H1 (cell line): ENCODE results near the gene INIP. TPM values are rescaled to one million over a fixed set of nuclear protein-coding genes. Genes with fewer than 3 reads are reported as not detected.

Experiments used
- CTCF ChIA-PET: fragments of 300-600 bp; sonication (Branson Sonifier 250); formaldehyde crosslinking; loops from one replicate; lab custom pipeline; 2021; ENCODE audit not compliant: partially characterized antibody; lab: Charles Lee
- POLR2A ChIA-PET: fragments of 300-600 bp; sonication (Branson Sonifier 250); formaldehyde crosslinking; loops from one replicate; lab custom pipeline; 2021; ENCODE audit warnings: inconsistent platforms; ENCODE audit not compliant: partially characterized antibody; lab: Charles Lee
- DNase-seq, 2 experiments: peaks; one replicate each; pipeline versions ENCODE4 v3.0.0 to v3.0.0-alpha.2; 2010 to 2022; ENCODE audit warnings: low spot score in 2 of 2, low read depth in 1 of 2, mixed read lengths in 1 of 2
- FAIRE-seq: peaks from 2 replicates; lab custom pipeline; 2011; peaks lifted over from hg19 to GRCh38; lab: Jason Lieb, UNC
- H2AFZ ChIP-seq: 2 replicates; pipeline ENCODE4 v1.8.1; 2012; ENCODE audit warnings: low read length, inconsistent platforms
- H2AK5ac ChIP-seq: 2 replicates; pipeline ENCODE4 v1.6.1; 2013; ENCODE audit warnings: low read depth, low read length
- H2BK120ac ChIP-seq: replicated peaks from 2 replicates; pipeline ENCODE3; 2013; ENCODE audit warnings: low read depth, low read length, inconsistent platforms
- H2BK12ac ChIP-seq: 2 replicates; pipeline ENCODE4 v1.6.1; 2013; ENCODE audit warnings: low read depth, low read length
- H2BK15ac ChIP-seq: 2 replicates; pipeline ENCODE4 v1.6.1; 2013; ENCODE audit warnings: low read length
- H2BK20ac ChIP-seq: 2 replicates; pipeline ENCODE4 v1.6.1; 2013; ENCODE audit warnings: low read length
- H2BK5ac ChIP-seq: 2 replicates; pipeline ENCODE4 v1.6.1; 2013; ENCODE audit warnings: low read depth, low read length
- H3K14ac ChIP-seq: 2 replicates; pipeline ENCODE4 v1.6.1; 2013; ENCODE audit warnings: inconsistent platforms; ENCODE audit not compliant: insufficient read length
- H3K18ac ChIP-seq: 2 replicates; pipeline ENCODE4 v1.6.1; 2013; ENCODE audit warnings: low read length; ENCODE audit errors: extremely low read depth
- H3K23ac ChIP-seq: 2 replicates; pipeline ENCODE4 v1.6.1; 2013; ENCODE audit warnings: inconsistent platforms; ENCODE audit not compliant: insufficient read length
- H3K23me2 ChIP-seq: 2 replicates; pipeline ENCODE4 v1.6.1; 2013; ENCODE audit warnings: low read depth, low read length
- H3K27ac ChIP-seq: 2 replicates; pipeline ENCODE4 v1.6.1; 2011; ENCODE audit warnings: low read depth, low read length, inconsistent platforms
- H3K27me3 ChIP-seq, 4 experiments: replicated peaks in 1 of 4; 1 replicate in 1 of 4; 2 replicates in 3 of 4; pipeline versions ENCODE4 v1.6.1 to v1.8.1; 2011 to 2013; ENCODE audit warnings: low read length in 3 of 4, mild to moderate bottlenecking in 3 of 4, inconsistent platforms in 2 of 4, mixed read lengths in 2 of 4, moderate library complexity in 1 of 4; ENCODE audit not compliant: control insufficient read depth in 3 of 4, insufficient read depth in 3 of 4; ENCODE audit errors: extremely low read depth in 1 of 4
- H3K36me3 ChIP-seq, 4 experiments: 2 replicates each; pipeline versions ENCODE4 v1.6.1 to v1.8.1; 2011 to 2013; ENCODE audit warnings: mild to moderate bottlenecking in 4 of 4, low read length in 3 of 4, moderate library complexity in 2 of 4, control low read depth in 1 of 4, inconsistent platforms in 1 of 4; ENCODE audit not compliant: insufficient read depth in 4 of 4, control insufficient read depth in 2 of 4
- H3K4ac ChIP-seq: replicated peaks from 2 replicates; pipeline ENCODE3; 2013; ENCODE audit warnings: low read length, low read depth, mixed read lengths, inconsistent platforms; ENCODE audit not compliant: insufficient read length
- H3K4me1 ChIP-seq, 4 experiments: replicated peaks in 1 of 4; 1 replicate in 1 of 4; 2 replicates in 3 of 4; pipeline versions ENCODE4 v1.6.1 to v1.8.1; 2011 to 2013; ENCODE audit warnings: low read length in 3 of 4, inconsistent platforms in 2 of 4, mixed read lengths in 1 of 4; ENCODE audit not compliant: insufficient read depth in 4 of 4, control insufficient read depth in 3 of 4
- H3K4me2 ChIP-seq, 2 experiments: 2 replicates each; pipeline versions ENCODE4 v1.6.1 to v1.8.1; 2011 to 2013; ENCODE audit warnings: low read depth in 2 of 2, low read length in 2 of 2, control low read depth in 1 of 2, inconsistent platforms in 1 of 2, mild to moderate bottlenecking in 1 of 2; ENCODE audit not compliant: insufficient read depth in 1 of 2
- H3K4me3 ChIP-seq, 4 experiments: fragments of 200-600, 300-600 bp in 1 of 4; sonication (generic), shearing (Covaris generic), sonication (Bioruptor Twin) in 1 of 4; 2 replicates each; pipeline versions ENCODE4 v1.5.1 to v1.8.1; 2011 to 2016; ENCODE audit warnings: low read length in 4 of 4, low read depth in 3 of 4, control low read depth in 2 of 4, inconsistent platforms in 2 of 4, mild to moderate bottlenecking in 2 of 4, mixed read lengths in 1 of 4, moderate library complexity in 1 of 4; ENCODE audit not compliant: insufficient read depth in 2 of 4; ENCODE audit errors: extremely low read depth in 1 of 4
- H3K56ac ChIP-seq: replicated peaks from 2 replicates; pipeline ENCODE3; 2013; ENCODE audit warnings: low read depth, mild to moderate bottlenecking, mixed read lengths, low read length, inconsistent platforms; ENCODE audit not compliant: insufficient read length
- H3K79me1 ChIP-seq: 2 replicates; pipeline ENCODE4 v1.6.1; 2013; ENCODE audit warnings: low read depth, low read length, control low read depth
- H3K79me2 ChIP-seq, 2 experiments: 2 replicates each; pipeline versions ENCODE4 v1.6.1 to v1.8.1; 2012 to 2013; ENCODE audit warnings: low read length in 2 of 2, mild to moderate bottlenecking in 2 of 2, inconsistent platforms in 1 of 2; ENCODE audit not compliant: insufficient read depth in 2 of 2, control insufficient read depth in 1 of 2
- H3K9ac ChIP-seq, 4 experiments: replicated peaks in 1 of 4; 1 replicate in 1 of 4; 2 replicates in 3 of 4; pipeline versions ENCODE4 v1.6.1 to v1.8.1; 2011 to 2013; ENCODE audit warnings: low read depth in 3 of 4, low read length in 3 of 4, control low read depth in 2 of 4, mild to moderate bottlenecking in 2 of 4, moderate library complexity in 2 of 4, inconsistent platforms in 1 of 4; ENCODE audit errors: extremely low read depth in 1 of 4
- H3K9me3 ChIP-seq, 2 experiments: 2 replicates each; pipeline versions ENCODE4 v1.6.1 to v1.8.1; 2012 to 2013; ENCODE audit warnings: mild to moderate bottlenecking in 2 of 2, moderate library complexity in 2 of 2, control low read depth in 1 of 2, inconsistent platforms in 1 of 2, low read depth in 1 of 2, low read length in 1 of 2, mixed read lengths in 1 of 2; ENCODE audit not compliant: insufficient read depth in 2 of 2
- H4K20me1 ChIP-seq, 2 experiments: replicated peaks in 1 of 2; 2 replicates each; pipeline versions ENCODE3 to v1.8.1; 2011 to 2013; ENCODE audit warnings: inconsistent platforms in 2 of 2, low read length in 2 of 2, mild to moderate bottlenecking in 1 of 2; ENCODE audit not compliant: insufficient read depth in 2 of 2, control insufficient read depth in 1 of 2
- H4K5ac ChIP-seq: 2 replicates; pipeline ENCODE4 v1.6.1; 2013; ENCODE audit warnings: low read length, low read depth, mixed read lengths, inconsistent platforms; ENCODE audit not compliant: insufficient read length
- H4K8ac ChIP-seq: 2 replicates; pipeline ENCODE4 v1.8.0; 2013; ENCODE audit warnings: mild to moderate bottlenecking, moderate library complexity, low read length, inconsistent platforms; ENCODE audit not compliant: insufficient read depth; ENCODE audit errors: extremely low read depth
- H4K91ac ChIP-seq: replicated peaks from 2 replicates; pipeline ENCODE3; 2013; ENCODE audit warnings: low read length, mixed read lengths, inconsistent platforms; ENCODE audit not compliant: insufficient read length
- BCL11A ChIP-seq, 2 experiments: IDR thresholded peaks; one replicate each; pipeline ENCODE4 v1.6.1; 2011; ENCODE audit warnings: low read depth in 2 of 2, low read length in 2 of 2, mild to moderate bottlenecking in 2 of 2
- CBX5 ChIP-seq: fragments of 300-800, 300-1000 bp; sonication (generic); IDR thresholded peaks from 2 replicates; pipeline ENCODE4 v1.7.1; 2016; ENCODE audit warnings: antibody characterized with exemption, low read length, low read depth
- CHD1 ChIP-seq: IDR thresholded peaks from 2 replicates; pipeline ENCODE4 v1.6.1; 2012; ENCODE audit warnings: low read depth, low read length, improper control_type of control experiment
- CTCF ChIP-seq, 3 experiments: IDR thresholded peaks; 1 replicate in 2 of 3; 2 replicates in 1 of 3; pipeline versions ENCODE4 v1.5.1 to v1.6.1; 2011; ENCODE audit warnings: low read length in 3 of 3, mild to moderate bottlenecking in 3 of 3, inconsistent platforms in 2 of 3, low read depth in 1 of 3, moderate library complexity in 1 of 3; ENCODE audit not compliant: insufficient read depth in 1 of 3; ENCODE audit errors: control extremely low read depth in 1 of 3
- JUN ChIP-seq: IDR thresholded peaks from 2 replicates; pipeline ENCODE4 v1.6.1; 2011; ENCODE audit warnings: low read depth, mild to moderate bottlenecking, improper control_type of control experiment, low read length
- NRF1 ChIP-seq: IDR thresholded peaks from 2 replicates; pipeline ENCODE4 v1.6.1; 2011; ENCODE audit warnings: mild to moderate bottlenecking, low read depth, low read length, improper control_type of control experiment
- SRF ChIP-seq: IDR thresholded peaks from 2 replicates; pipeline ENCODE4 v1.6.1; 2011; ENCODE audit warnings: mild to moderate bottlenecking, low read depth, low read length, moderate library complexity
- TBP ChIP-seq: IDR thresholded peaks from 2 replicates; pipeline ENCODE4 v1.6.1; 2011; ENCODE audit warnings: low read depth, low read length, improper control_type of control experiment
- USF2 ChIP-seq: IDR thresholded peaks from 2 replicates; pipeline ENCODE4 v1.6.1; 2011; ENCODE audit warnings: low read length, improper control_type of control experiment
- YY1 ChIP-seq: IDR thresholded peaks from 2 replicates; pipeline ENCODE4 v1.6.1; 2011; ENCODE audit warnings: low read depth, mild to moderate bottlenecking, low read length
- WGBS, 2 experiments: shearing (Covaris generic) in 1 of 2; methylation state at CpG; one replicate each; pipeline versions ENCODE4 v1.1.6 to v1.1.7; 2013 to 2015; ENCODE audit warnings: low lambda C conversion rate in 2 of 2, mixed read lengths in 2 of 2, inconsistent platforms in 1 of 2, low coverage in 1 of 2, missing lambda C conversion rate in 1 of 2; ENCODE audit not compliant: insufficient replicate concordance in 2 of 2, insufficient coverage in 1 of 2, insufficient read length in 1 of 2; ENCODE audit errors: extremely low coverage in 1 of 2, missing lambda C conversion rate in 1 of 2; 5-methylcytosine and 5-hydroxymethylcytosine counted together
- polyA plus RNA-seq, 7 experiments: library from polyadenylated mRNA; depleted of rRNA in 3 of 7; stranded (reverse) in 5 of 7; unstranded in 2 of 7; fragments of >200 nt in 5 of 7; fragments of 200-250 nt in 2 of 7; gene quantifications; 1 replicate in 5 of 7; 2 replicates in 1 of 7; 4 replicates in 1 of 7; pipeline versions ENCODE4 v1.2.1 to v1.2.3, GENCODE V29; 2011 to 2013; ENCODE audit warnings: missing spikeins in 2 of 7, mixed read lengths in 2 of 7
- total RNA-seq: library from RNA; stranded (reverse); fragmentation: NEBNext Ultra II Directional; extraction: Animal tissue kit (Norgen Biotek cat#: 25700); gene quantifications from 2 replicates; pipeline ENCODE4 v1.2.1, GENCODE V29; 2021
- TF ChIP-seq, protein P1 (sequence below): IDR thresholded peaks from 2 replicates; pipeline ENCODE4 v1.6.1; 2011; ENCODE audit warnings: low read depth, mild to moderate bottlenecking, low read length; ENCODE audit not compliant: insufficient read depth

The INIP gene
- total and polyA plus RNA-seq, 2 of the 8 experiments (the other 6 are each of a cell fraction or from before 2014, with no cell fraction given), result 10.7 to 18.3 TPM

DNA sequence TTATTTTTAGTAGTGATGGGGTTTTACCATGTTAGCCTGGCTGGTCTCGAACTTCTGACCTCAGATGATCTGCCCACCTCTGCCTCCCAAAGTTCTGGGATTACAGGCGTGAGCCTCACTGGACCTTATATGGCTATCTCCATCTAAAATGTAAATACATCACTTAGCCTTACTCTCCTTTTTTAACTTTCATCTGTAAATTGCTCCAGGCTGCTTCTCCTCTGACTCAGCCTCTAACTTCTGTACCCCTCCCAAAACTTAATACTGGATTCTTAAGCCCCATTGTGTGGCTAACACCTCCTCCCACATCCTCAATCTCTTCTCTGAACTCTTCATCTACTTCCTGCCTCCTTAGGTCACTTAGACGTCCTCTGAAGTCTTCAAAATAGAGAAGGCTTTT lies 36.7 kb upstream of the INIP start:
- no peak overlapping the region for H3K23ac ChIP-seq
- H4K5ac ChIP-seq, result no peak overlapping the region
- DNase-seq (peak in 1 of 2 experiments; percentile 23), FAIRE-seq (no peak)
- no peak overlapping the region for H2BK15ac ChIP-seq
- no peak overlapping the region for H2BK5ac ChIP-seq
- no peaks in the 10 kb centered on the region for H3K9me3 ChIP-seq
- H2BK120ac ChIP-seq, result no peak overlapping the region
- no peaks in the 10 kb centered on the region for H3K79me1 ChIP-seq
- POLR2A ChIA-PET, result no interaction called here
- CTCF ChIA-PET, result no interaction called here
- peaks cover 0 to 8% of the 10 kb centered on the region in 2 experiments; a peak in 1 of 4 replicates for H3K79me2 ChIP-seq
- H3K36me3 ChIP-seq, result no peaks in the 10 kb centered on the region
- H3K27ac ChIP-seq, result no peak overlapping the region
- no peaks in the 10 kb centered on the region for H4K20me1 ChIP-seq
- WGBS, 2 experiments, result 80% methylated on average over 3 of the region's 3 CpGs; no CpG with 5 or more reads in 1 of the 2 experiments
- TF ChIP-seq CHD1 (no peak), CBX5 (no peak), JUN (no peak), NRF1 (no peak), USF2 (no peak), CTCF (IDR thresholded peaks at IDR 0.05; ENCODE audit: control extremely low read depth in 1 of 3, insufficient read depth in 1 of 3, low read depth in 1 of 3, low read length in 3 of 3) (no peak), TBP (no peak), BCL11A (IDR thresholded peaks at IDR 0.05; ENCODE audit: low read depth in 2 of 2, low read length in 2 of 2) (no peak), YY1 (no peak), SRF (no peak)
- TF ChIP-seq, protein P1, sequence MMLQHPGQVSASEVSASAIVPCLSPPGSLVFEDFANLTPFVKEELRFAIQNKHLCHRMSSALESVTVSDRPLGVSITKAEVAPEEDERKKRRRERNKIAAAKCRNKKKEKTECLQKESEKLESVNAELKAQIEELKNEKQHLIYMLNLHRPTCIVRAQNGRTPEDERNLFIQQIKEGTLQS, result no peak
- H3K4me1 ChIP-seq, result peaks cover 0 to 7% (median 4%) of the 10 kb centered on the region in 4 experiments; a peak in 6 of 7 replicates
- no peak overlapping the region for H4K91ac ChIP-seq
- no peak overlapping the region for H2BK20ac ChIP-seq
- no peak overlapping the region for H3K4me3 ChIP-seq
- H2BK12ac ChIP-seq, result no peak overlapping the region
- H2AK5ac ChIP-seq, result no peak overlapping the region
- H3K14ac ChIP-seq, result no peak overlapping the region
- H3K9ac ChIP-seq, result no peak overlapping the region
- H4K8ac ChIP-seq, result no peak overlapping the region
- H2AFZ ChIP-seq, result no peak overlapping the region
- no peak overlapping the region for H3K18ac ChIP-seq
- H3K4ac ChIP-seq, result no peak overlapping the region
- no peak overlapping the region for H3K56ac ChIP-seq
- H3K27me3 ChIP-seq, result no peaks in the 10 kb centered on the region
- H3K4me2 ChIP-seq, result no peak overlapping the region; a peak in 1 of 4 replicates
- peaks cover 12% of the 10 kb centered on the region for H3K23me2 ChIP-seq
